Measurements from ENCODE around the gene FUOM. TPM values are rescaled to one million over a fixed set of nuclear protein-coding genes. Genes with fewer than 3 reads are reported as not detected.
A peak's percentile ranks its signal among the peaks of the same experiment; 100 is the strongest.

Gene FUOM
- total and polyA plus RNA-seq, 2 donors from 2014 or later, result 17.5 to 118 TPM

DNA sequence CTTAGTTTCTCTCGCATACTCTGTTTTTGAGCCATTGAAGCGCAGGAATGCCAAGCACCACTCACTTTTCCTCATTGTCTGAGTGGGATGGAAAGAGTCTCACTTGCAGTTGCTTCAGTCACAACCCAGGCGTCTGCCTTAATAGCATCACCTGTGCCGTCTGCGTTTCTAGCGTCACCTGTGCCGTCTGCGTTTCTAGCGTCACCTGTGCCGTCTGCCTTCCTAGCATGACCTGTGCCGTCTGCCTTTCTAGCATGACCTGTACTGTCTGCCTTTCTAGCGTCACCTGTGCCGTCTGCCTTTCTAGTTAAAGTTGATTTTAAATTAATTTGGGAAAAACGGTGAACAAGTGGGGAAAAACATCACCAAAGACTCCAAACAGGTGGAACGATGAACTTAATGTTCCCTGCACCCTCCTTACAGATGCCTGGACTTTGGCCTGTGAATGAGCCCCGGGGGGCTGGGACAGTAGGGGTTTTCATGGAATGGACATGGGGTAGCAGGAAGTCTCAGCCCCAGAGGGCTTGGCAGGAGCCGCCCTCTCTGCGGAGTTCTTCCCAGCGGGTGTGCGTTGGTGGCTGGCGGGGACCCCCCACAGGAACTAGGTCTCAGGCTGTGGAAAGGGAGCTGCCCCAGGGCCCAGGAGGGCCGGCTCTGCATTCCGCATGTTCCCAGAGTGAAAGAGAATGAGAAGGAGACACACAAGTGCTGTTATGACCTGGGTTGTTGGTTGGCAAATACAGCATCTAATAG, 45.6 kb downstream of the FUOM start:
- H3K9ac ChIP-seq (ENCODE audit: low read length in 3 of 3), result no peak overlapping the region
- DNase-seq (peak in 1 of 5 donors; percentile 70), FAIRE-seq (no peak)
- TF ChIP-seq, protein P1, sequence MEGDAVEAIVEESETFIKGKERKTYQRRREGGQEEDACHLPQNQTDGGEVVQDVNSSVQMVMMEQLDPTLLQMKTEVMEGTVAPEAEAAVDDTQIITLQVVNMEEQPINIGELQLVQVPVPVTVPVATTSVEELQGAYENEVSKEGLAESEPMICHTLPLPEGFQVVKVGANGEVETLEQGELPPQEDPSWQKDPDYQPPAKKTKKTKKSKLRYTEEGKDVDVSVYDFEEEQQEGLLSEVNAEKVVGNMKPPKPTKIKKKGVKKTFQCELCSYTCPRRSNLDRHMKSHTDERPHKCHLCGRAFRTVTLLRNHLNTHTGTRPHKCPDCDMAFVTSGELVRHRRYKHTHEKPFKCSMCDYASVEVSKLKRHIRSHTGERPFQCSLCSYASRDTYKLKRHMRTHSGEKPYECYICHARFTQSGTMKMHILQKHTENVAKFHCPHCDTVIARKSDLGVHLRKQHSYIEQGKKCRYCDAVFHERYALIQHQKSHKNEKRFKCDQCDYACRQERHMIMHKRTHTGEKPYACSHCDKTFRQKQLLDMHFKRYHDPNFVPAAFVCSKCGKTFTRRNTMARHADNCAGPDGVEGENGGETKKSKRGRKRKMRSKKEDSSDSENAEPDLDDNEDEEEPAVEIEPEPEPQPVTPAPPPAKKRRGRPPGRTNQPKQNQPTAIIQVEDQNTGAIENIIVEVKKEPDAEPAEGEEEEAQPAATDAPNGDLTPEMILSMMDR (IDR thresholded peaks at IDR 0.05; ENCODE audit: borderline replicate concordance, extremely low read depth, insufficient read depth), result no peak
- H3K4me1 ChIP-seq (ENCODE audit: control insufficient read depth in 2 of 3, insufficient read depth in 2 of 3, low read depth in 1 of 3, low read length in 3 of 3), result peaks cover 3 to 14% (median 6%) of the 10 kb centered on the region in 3 donors
- H3K36me3 ChIP-seq (ENCODE audit: control insufficient read depth in 2 of 3, insufficient read depth in 3 of 3, low read length in 3 of 3), result peaks cover 0 to 16% (median 2%) of the 10 kb centered on the region in 3 donors
- no peak overlapping the region for H3K4me3 ChIP-seq (ENCODE audit: low read length in 3 of 3)
- no peaks in the 10 kb centered on the region for H3K9me3 ChIP-seq (ENCODE audit: control insufficient read depth in 2 of 3, insufficient read depth in 1 of 3, low read length in 3 of 3)
- H3K27me3 ChIP-seq (ENCODE audit: control insufficient read depth, insufficient read depth, low read length), result no peaks in the 10 kb centered on the region
- intact Hi-C loops (cut with DNase I), result no loop called here
- no peak overlapping the region for H3K27ac ChIP-seq (ENCODE audit: low read depth in 2 of 2, low read length in 2 of 2)

GRCh38 chr10:133311570-133311969, 46.2 kb downstream of the FUOM start:
- Histone ChIP-seq H3K4me1 (ENCODE audit: control insufficient read depth in 2 of 3, insufficient read depth in 2 of 3, low read depth in 1 of 3, low read length in 3 of 3) (peaks cover 3 to 19% (median 8%) of the 10 kb centered on the region in 3 donors), H3K4me3 (ENCODE audit: low read length in 3 of 3) (no peak overlapping the region), H3K27ac (ENCODE audit: low read depth in 2 of 2, low read length in 2 of 2) (no peak overlapping the region), H3K9me3 (ENCODE audit: control insufficient read depth in 2 of 3, insufficient read depth in 1 of 3, low read length in 3 of 3) (no peaks in the 10 kb centered on the region), H3K27me3 (ENCODE audit: control insufficient read depth, insufficient read depth, low read length) (no peaks in the 10 kb centered on the region), H3K9ac (ENCODE audit: low read length in 3 of 3) (no peak overlapping the region), H3K36me3 (ENCODE audit: control insufficient read depth in 2 of 3, insufficient read depth in 3 of 3, low read length in 3 of 3) (peaks cover 0 to 16% (median 2%) of the 10 kb centered on the region in 3 donors)
- intact Hi-C loops (cut with DNase I), result no loop called here
- FAIRE-seq (no peak), DNase-seq (peak in 1 of 5 donors; percentile 45)
- TF ChIP-seq, protein P1 (IDR thresholded peaks at IDR 0.05; ENCODE audit: borderline replicate concordance, extremely low read depth, insufficient read depth), result no peak

DNA sequence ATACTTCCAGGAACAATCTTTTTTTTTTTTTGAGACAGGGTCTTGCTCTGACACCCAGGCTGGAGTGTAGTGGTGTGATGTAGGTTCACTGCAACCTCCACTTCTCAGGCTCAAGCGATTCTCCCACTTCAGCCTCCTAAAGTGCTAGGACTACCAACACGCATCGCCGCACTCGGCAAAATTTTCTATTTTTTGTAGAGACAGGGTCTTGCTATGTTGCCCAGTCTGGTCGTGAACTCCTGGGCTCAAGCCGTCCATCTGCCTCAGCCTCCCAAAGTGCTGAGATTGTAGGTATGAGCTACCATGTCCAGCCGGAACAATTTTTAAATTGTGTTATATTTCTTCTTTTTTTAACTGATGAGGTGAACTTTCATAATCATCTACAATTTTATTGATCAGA, 47.0 kb downstream of the FUOM start:
- no peak overlapping the region for H3K9ac ChIP-seq (ENCODE audit: low read length in 3 of 3)
- DNase-seq (peak in 1 of 5 donors; percentile 55), FAIRE-seq (no peak)
- intact Hi-C loops (cut with DNase I), result no loop called here
- H3K27me3 ChIP-seq (ENCODE audit: control insufficient read depth, insufficient read depth, low read length), result no peaks in the 10 kb centered on the region
- H3K9me3 ChIP-seq (ENCODE audit: control insufficient read depth in 2 of 3, insufficient read depth in 1 of 3, low read length in 3 of 3), result no peaks in the 10 kb centered on the region
- TF ChIP-seq, protein P1 (IDR thresholded peaks at IDR 0.05; ENCODE audit: borderline replicate concordance, extremely low read depth, insufficient read depth), result no peak
- peaks cover 0 to 16% (median 2%) of the 10 kb centered on the region in 3 donors for H3K36me3 ChIP-seq (ENCODE audit: control insufficient read depth in 2 of 3, insufficient read depth in 3 of 3, low read length in 3 of 3)
- H3K4me1 ChIP-seq (ENCODE audit: control insufficient read depth in 2 of 3, insufficient read depth in 2 of 3, low read depth in 1 of 3, low read length in 3 of 3), result peaks cover 3 to 23% (median 13%) of the 10 kb centered on the region in 3 donors
- no peak overlapping the region for H3K4me3 ChIP-seq (ENCODE audit: low read length in 3 of 3)
- H3K27ac ChIP-seq (ENCODE audit: low read depth in 2 of 2, low read length in 2 of 2), result no peak overlapping the region
